GM21576 (cell line): ENCODE results near the gene MCM3AP.

ENCODE experiments used
- ATAC-seq: cut with Tn5 transposase; IDR thresholded peaks from one replicate; pipeline ENCODE4 v1.9.1; 2021; ENCODE audit warnings: mild to moderate bottlenecking, moderate library complexity; ENCODE audit not compliant: unreplicated experiment

Gene MCM3AP

DNA sequence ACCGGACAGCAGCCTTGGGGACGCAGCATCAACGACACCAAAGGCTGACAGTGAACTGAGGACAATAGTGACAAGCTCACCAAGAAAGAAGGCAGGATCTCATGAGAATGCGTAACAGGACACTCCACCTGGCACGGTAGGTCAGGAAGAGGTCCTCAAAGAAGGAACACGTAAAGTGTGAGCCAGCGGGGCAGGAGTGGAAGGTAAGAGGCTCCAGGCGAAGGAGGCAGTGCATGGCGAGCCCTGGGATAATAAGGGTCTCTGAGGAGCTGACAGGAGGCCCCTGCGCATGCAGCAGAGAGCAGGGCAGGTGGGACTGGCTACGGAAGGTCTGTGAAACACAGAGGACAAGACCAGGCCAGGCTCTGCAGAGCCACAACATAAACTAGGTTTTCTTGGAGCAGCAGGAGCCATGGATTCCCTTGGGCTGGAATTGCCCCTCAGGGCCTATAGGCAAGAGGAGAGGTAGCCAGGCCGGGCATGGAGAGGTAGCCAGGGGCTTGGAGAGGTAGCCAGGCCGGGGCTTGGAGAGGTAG is 65.1 kb downstream of the MCM3AP start:
- no peak for ATAC-seq

DNA sequence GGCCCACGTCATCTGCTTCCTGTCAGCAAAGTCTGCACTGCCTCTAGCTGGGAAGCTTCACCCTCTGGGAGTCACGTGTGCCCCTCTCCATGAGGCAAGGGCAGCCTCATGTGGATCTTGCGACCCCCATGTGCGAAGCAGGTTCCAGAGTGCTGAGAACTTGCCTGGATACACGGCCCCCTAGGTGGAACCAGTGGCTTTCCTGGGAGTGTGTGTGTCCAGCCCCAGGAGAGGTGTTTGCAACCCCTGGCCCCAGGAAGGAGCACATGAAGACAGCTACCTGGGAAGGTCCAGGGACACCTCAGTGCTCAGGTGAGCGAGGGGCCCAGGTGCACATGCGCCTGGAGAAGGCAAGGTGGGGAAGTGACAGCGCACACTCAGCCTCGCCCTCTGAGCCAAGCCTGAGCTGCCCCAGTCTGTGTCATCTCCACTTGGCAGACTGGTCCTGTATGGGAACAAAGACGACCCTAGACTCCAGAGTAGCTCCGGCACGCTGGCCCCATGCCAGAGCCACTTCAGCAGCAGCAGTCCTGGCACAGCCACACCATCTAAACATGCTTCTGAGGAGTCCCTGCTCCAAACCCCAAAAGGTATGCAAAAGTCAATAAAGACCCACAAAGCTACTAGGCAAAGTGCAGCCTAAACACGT is 65.7 kb downstream of the MCM3AP start:
- ATAC-seq: no peak

DNA sequence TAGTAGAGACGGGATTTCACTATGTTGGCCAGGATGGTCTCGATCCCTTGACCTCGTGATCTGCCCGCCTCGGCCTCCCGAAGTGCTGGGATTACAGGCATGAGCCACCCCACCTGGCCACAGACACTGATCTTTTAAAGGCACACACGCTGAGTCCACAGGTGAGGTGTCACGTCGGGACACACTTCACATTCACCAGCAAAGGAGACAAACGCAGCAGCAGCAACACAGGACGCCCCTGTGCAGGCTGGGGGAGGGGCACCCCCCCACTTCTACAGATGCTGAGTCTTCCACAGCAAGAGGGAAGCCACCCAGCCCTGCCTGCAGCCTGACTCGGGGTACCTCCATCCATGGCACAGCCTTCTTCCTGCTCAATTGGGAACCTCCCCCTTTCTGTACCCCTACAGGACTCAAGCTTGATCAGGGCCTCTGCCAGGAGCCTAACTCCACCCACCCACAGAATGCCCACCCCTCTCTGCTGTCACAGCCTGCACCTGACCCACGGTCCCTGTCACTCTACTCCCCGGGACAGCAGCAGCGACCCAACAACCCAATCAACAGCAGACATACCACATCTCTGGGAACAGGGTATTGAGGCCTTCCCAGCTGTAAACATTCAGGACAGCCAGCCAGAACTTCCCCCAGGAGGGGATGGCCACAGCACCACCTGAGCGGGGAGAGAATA is 66.4 kb downstream of the MCM3AP start:
- ATAC-seq: no peak

DNA sequence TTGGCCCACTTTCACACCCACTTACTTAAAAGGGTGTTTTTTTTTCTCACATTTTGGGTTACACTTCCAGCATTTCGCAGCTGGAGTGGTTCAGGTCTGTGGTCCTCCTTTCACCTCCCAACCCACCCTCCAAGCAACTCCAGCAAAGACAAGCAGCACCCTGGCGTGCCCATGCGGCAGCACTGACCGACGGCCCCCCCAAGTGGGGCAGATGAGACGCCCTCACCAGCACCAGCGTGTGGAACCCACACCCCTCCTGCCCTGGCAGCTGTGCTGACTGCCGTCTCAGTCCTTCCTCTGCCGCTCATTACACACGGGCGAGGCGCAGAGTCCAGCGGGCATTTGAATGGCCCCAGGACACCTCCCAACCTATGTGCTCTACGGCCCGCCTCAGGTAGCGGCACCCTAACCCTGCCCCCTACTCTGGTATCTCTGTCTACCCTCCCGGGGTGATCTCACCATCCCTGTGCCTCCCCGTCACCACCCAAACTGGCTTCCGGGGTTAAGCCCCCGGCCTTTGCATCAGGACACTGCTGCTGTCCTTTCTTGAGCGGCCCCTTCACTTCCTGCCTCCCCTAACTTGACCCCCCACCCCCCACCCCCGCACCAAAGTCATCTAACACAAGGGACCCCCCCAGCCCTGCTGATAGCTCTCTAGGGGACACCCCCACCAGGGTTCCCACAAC is 67.8 kb downstream of the MCM3AP start:
- no peak for ATAC-seq

DNA sequence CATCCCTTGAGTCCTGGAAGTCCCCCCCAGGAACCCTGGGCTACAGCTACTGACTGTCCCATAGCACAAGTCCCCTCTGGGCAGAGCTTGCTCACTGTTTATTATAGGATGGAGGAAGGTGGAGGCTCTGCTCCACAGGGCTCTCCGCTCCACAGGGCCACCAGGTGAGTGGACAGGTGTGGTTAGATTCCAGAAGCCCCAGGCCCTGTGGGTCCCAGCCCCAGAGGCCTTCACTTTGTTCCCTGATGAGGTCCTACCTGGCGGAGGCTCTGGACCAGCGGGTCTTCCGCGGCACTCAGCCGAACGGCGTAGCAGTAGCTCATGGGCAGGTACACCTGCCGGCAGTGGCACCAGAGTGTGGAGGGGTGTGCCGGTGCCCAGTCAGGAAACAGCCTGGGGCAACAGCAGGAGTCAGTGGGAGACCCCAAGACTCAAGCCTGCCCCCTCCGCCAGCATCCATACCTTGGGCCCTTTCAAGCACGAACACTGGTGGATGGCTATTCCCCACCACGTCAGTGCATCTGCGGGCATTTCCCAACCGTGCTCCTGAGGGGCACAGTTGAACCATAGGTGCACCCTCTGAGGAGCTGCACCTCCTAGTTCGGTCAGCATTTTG is 69.2 kb downstream of the MCM3AP start:
- no peak for ATAC-seq

DNA sequence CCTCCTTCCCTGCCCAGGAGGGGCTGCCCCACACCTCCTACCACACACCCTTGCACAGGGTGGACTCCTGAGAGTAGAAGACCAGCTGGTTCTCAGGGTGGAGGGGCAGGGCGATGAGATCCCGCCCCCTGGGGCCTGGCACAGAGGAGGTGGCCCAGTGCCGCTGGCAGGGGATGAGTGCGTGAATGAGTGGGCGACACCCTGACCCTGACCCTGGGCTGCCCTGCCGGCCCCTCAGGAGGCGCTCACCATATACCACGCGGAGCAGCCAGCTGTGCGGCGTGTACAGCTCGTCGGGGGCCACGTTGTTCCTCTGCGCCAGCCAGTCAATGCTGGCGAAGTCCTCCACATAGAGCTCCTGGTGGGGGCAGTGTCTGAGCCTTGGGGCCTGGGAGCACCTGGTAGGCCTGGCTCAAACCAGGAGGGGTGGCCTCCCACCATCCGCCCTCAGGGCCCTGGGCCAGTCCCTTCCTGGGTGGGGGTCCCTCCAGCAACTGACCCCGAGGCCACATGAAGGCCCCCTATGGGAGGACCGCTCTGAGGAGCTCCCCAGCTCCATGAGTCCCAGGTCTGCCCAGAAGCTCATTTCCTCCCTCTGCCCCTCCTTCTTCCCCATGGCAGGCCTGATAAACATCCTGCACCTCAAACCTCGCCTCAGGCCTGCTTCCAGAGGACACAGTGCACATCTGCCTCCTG is 69.8 kb downstream of the MCM3AP start:
- ATAC-seq: no peak

DNA sequence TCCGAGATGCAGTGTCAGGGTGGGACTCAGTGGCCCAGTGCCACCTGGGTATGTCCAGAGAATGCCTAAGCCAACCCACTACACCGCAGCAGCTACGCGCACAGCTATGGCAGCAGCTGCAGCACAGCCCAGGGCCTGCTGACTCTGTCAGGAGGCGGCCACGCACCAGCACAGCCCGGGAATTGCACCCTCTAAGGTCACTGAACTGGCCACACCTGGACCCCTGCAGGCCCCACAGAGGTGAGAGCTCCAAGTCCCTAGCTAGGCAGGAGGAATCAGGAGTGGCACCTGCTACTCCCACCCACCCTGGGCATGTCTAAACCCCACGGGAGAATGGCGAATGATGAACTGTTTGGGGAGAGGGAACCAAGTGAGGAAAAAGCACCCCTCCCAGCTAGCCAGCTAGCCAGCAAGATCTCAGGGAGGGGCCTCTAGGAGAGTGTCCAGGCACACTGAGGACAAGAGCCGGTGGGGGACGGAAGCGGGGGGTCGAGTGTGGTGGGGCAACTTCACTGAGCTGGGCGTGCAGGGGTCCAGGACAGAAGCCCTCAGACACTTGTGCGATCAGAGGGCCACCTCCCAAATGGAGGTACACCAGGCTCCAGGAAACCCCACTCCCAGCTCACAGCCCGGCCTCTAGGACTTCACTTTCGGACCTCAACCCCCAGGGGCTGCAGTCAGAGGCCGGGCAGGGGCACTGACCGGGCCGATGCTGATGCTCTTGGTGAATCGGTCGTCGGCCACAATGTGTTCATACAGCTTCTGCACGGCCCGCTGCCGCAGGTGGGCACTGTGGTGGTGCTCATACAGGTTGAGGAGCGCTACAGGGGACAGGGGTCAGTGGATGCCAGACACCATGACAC is 70.7 kb downstream of the MCM3AP start:
- ATAC-seq: no peak

DNA sequence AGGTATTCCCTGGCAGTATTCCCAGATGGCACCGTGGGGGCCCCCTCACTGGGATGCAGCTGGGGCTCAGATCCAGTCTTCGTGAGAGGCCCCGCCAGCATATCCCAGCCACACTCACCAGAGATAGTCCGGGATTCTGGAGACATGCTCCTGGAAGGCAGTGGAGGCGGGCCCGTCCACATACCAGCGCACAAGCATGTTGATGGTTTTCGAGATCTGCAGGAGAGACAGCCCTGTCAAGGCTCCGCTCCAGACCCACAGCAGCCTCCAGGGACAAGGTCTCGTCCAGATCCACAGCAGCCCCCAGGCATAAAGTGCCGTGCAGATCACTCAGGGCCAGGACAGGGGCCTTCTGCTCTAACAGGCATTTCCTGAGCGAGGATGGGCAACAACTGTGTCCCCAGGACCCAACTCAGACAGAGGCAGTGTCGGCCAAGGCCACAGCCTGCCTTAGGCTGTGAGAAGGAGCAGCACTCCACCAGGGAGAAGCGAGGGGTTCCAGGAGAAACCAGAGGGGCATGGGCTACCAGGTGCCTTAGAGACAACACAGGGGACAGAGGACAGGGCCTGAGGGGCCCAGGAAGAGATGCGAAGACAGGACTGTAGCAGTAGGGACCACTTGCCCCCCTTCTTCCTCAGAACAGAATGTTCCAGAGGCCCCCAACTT is 71.7 kb downstream of the MCM3AP start:
- no peak for ATAC-seq

DNA sequence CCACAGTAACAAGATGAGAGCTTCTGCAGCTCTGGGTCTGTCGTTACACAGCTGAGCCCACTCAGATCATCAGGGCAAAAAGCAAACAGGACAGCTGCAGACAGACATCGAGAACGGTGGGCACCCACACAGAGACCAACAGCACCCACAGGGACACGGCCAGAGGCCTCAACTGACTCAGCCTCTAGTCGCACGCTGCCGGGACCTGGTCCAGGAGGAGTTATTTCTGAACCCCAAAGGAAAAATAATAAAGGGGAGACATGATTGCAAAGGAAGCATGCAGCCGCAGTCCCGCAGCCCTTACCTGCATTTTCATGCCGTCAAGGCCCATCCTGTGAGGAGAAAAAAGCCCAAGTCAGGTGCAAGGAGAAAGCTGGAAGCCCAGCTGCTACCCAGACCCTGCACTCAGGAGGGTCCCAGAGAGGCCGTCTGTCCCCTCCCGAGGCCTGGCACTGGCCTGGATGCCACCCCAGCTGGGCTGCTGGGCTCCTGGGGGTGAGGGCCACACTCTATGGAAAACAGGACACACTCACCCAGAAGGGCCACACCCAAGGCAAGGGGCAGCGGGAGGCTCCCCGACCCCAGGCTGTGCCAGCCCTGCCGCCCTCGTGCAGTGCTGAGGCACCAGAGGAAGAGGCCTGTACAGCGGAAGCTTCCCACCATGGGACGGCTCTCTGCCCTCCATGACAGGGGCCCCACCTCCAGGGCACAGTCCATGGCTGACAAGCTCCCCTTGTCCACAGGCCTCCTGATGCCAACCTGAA is 72.5 kb downstream of the MCM3AP start:
- ATAC-seq: no peak

DNA sequence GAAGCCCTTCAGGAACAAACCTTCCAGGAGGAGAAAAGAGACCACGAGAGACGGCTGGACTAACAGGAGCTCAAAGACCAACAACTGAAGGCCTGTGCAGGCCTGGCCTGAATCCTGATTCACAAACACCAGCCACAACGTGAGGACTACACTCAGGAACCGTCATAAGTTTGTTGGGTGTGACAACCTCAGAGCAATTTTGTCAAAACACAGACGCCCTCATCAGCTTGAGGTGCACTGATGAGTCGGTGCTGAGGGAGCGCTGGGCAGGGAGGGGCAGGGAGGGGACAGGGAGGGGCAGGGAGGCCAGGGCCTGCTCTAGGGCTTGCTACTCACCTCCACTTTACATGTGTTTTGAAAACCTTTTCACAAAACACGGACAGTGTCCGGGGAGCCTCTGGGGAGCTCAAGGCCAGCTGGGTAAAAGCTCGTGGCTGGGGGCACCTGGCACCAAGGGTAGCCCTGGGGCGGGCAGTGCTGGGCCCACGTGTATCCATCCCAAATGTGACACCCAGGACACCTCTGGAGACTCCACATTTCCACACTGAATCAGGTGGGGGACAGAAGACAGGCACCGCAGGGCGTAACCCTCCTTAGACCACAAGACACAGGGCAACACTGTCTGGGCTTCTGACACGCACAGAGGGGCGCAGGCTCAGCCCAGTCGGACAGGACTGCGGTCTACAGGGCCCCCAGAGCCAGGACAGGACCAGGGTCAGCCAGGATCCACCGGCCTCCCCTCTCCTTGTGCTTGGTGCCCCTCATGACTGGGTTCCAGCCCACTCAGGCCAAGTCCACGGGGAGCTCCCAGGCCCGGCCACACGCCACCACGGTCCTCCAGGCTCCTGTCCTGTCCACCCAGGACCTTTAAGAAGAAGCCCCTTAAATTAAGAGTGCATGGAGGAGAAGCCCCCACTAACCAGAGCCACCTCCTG is 73.4 kb downstream of the MCM3AP start:
- ATAC-seq: no peak

DNA sequence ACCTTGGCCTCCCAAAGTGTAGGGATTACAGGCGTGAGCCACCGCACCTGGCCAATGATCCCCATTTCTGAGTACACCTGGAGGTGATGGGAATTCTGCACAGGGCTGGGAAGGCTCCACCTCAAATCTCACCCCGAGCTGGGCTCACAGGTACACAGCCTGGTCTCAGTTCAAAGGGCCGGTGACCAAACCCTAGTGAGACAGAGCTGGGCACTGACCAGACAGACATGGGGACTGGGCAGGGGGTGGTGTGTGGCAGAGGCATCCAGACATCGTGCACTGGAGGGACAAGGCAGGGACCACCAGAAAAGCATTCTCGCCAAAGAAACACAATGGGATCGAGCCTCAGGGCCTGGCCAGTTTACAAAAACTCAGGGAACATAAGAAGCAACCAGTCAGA is 74.0 kb downstream of the MCM3AP start:
- no peak for ATAC-seq

DNA sequence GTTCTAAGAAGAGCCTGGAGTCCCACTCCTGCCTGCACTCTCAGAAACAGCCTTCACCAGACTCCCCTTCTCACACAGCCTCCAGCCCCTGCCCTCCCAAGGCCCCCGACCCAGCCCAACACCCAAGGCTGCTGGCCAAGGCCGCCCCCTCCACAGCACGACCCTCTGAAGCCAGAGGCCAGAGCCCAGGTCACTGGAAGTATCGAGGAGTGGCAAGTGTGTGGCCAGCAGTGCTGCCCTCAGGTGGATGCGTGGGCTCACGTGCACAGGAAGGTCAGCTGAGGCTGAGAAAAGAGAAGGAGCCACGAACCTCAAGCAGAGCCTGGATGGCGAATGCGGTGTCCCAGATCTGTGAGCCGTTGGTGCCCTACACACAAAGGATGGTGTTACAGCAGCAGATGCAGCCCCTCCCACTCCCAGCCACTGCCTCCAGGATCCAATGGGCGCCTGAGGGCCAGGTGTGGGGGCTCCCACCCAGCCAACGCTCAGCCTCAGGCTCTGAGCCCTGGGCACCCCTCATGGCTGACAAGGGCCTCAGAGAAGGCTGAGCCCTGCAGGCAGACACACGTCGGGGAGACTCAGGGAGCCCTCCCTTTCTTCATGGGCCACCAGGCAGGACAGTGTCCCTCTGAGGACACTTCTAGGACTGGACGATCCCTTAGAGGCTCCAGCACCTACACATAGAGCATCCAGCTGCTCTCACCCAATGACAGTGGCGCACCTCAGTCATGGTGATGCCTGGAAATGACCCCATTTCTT is 74.9 kb downstream of the MCM3AP start:
- ATAC-seq: no peak

DNA sequence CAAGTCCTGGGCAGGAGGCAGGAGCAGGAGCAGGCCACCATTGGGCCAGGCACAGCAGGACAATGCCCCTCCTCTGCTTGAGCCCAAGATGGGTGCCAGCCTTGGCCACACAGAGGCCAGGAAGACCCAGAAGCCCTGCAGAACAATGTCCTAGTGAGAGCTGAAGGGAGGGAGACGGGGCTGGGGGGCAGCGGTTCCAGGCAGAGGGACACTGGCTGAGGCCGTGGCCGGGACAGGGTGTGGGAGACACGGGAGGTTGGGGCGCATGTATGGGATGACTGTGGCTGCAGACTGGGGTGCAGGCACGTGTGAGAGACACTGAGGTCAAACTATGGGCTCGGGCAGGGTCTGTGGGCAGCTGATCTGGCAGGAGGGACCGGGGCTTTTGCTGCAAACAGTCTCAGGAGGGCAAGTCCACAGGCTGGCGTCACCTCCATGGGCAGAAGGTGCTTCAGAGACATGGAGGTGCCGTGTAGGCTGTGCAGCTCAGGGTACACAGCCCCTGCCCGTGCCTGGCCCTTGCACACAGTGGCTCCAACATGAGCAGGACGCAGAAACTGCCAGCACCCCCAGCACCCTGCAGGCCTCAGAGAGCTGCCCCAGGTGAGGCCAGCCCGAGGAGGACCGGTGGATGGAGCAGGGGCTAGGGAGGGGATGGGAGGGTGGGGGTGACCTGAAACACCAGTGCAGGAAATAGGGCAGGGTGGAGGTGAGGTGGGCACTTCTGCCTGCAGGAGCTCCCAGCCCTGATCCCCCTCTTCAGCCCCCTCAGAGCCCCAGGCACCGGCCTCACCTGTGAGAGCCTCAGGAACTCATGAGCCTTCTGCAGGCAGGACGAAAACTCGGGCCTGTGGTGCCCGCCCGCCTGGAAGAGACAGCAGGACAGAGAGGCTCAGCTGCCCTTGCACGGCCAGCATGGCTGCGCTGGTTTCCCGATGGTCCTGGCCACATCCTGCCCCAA is 76.4 kb downstream of the MCM3AP start:
- no peak for ATAC-seq

DNA sequence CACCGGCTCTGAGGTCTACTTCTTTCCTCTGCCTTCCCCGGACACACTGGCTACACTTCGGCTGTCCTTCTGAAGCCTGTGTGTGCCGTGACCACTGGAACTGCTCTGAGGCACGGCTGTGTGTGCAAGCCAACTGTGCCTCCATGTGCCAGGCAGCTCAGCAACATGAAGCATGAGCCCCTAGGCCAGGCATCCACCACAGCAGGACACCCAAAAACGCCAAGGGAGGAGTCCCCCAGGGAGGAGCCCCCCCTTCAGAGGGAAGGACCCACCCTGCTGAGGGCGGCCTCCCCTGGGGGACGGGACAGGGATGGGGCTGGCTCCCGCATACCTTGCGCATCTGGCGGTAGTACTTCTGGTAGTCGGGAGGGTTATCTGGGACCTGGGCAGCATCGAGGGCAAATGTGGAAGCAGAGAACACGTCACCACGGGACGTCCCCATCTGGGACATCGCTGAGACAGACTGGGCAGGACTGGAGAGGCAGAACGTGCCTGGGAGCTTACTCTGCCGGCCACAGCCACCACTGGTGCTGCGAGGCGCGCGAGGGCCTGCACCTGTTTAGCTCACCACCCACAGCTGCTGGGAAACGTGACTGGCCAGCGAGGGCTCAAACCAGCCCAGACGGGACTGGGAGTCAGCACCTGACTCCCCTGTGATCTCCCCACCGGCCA is 77.4 kb downstream of the MCM3AP start:
- ATAC-seq: no peak
